ENCODE results near the gene YWHAB.
"Not testable (repeated sequence)": the region's sequence is repeated elsewhere in the genome, so short reads cannot be mapped to it uniquely, and the experiment has no call there.

The YWHAB gene

DNA sequence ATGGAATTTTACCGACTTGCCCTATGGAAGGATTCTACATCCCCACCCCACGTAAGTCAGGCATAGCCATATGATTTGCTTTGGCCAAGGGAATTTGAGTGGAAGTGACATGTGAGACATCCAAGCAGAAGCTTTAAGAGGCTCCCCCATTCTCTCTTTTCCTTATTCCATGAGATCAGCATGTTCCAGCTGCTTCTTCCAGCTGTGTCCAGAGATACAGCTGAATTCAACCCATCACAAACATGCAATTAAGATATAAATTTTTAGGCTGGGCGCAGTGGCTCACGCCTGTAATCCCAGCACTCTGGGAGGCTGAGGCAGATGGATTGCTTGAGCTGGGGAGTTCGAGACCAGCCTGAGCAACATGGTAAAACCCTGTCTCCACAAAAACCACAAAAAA lies 16.0 kb upstream of the YWHAB start:
- no peak for DNase-seq (ENCODE audit: low read depth)

DNA sequence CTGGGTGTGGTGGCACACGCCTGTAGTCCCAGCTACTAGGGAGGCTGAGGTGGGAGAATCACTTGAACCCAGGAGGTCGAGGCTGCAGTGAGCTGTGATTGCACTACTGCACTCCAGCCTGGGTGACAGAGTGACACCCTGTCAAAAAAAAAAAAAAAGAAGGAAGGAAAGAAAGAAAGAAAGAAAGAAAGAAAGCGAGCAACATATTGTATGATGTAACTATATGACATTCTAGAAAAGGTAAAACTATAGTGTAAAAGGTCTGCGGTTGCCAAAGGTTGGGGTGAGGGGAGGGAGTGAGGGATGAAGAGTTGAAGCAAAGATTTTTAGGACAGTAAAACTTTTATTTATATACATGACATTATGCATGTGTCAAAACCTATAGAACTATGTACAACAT lies 3.1 kb upstream of the YWHAB start:
- DNase-seq (ENCODE audit: low read depth), result not testable (repeated sequence)

DNA sequence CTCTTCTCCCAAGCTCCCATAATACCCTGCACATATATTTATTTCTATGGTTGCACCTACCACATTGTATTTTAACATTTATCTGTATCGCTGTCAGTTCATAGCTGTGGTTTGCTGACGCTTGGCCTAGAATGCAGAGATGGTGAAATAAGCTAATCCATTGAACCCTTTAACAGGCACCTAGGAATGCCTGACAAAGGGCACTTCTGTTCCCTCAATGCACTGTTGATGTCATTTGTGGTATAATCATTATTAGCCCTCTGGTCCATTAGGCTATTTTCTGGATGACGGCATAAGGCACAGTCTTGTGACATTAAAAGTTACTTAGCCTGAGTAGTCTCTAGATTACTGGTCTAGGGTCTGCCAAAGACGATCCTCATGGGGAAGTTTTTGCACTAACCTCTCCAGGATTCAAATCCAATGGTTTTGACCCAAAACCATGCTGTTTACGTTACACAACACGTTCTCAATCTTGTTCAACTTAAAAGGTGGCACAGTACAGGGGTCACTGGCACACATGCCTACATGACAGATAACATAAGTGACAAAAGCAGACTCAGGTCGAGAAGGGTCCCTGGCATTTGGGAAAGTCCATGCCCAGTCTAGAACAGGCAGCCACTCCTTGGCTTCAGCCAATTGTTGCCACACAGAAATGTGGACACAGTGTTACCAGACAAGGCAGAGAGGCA lies 2.1 kb upstream of the YWHAB start:
- no peak for DNase-seq (ENCODE audit: low read depth)

DNA sequence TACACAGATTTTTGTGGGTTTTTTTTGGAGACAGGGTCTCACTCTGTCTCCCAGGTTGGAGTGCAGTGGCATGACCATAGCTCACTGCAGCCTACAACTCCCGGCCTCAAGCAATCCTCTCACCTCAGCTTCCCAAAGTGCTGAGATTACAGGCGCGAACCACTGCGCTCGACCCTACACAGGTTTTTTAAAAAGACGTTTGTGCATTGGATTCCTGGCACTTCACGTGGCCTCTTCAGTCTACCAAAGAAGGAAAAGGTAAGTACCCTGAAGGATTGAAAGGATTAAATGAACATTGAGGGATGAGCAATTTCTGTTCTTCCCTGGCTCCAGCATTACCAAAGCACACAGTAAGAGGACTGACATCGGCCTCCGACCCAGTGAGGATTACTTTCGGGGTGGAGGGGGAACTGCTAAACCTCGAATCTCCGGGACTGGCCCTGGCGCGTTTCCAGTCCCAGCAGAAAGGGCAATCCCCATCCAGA lies 556 bp upstream of the YWHAB start:
- DNase-seq (ENCODE audit: low read depth), result no peak

DNA sequence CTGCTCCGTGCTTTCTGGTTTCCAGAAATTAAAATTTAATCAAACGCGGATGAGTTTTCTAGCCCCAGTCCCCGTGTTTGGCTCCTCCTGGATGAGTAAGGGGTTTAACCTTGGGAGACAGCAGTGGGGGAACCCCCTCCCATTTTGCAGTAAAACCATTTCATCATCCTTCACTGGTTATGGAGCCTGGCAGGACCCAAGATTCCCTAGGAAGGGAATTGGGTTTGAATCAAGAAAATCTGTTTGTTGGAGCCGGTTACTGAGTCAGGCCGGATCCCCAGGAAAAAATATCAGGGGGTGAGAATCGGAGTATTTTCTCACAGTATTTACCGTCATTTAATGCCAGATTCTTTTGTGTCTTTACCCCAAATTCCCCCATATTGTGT lies 754 bp downstream of the YWHAB start:
- no peak for DNase-seq (ENCODE audit: low read depth)

DNA sequence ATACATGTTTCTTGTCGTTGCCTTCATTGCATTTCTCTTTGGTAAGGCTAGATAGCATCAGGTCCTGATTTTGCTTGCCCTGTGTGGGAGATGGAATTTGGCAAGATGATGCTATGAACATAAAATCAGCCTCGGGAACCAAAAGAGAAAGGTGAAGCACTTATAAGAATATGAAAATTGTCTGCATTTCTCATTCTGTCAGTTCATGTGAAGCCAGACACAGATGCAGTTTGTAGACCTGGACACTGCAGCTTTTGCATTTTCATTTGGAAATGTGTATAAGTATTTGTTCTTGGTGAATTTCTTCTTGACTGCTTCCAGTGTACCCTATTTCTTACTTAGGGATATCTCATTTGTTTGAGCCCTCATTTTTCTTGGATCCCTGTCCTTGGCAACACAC lies 1.3 kb downstream of the YWHAB start:
- DNase-seq (ENCODE audit: low read depth), result no peak

DNA sequence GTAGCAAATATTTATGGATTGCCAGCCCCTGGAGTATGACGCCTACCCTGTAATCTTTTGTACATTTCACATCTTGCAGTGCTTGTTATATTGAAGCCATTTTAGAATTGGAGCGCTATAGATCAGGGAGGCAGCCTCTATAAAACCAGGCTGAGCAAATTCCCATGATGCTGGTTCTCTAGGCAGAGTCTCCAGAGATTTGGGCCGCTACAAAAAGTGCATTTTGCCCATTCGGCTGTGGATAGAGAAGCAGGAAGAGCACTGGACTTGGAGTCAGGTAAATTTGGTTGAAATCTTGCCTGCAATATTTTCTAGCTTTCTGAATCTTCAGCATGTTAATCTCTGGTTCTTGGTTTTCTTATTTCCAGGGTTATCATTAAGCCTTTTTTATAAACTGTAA lies 2.0 kb downstream of the YWHAB start:
- DNase-seq (ENCODE audit: low read depth), result no peak

DNA sequence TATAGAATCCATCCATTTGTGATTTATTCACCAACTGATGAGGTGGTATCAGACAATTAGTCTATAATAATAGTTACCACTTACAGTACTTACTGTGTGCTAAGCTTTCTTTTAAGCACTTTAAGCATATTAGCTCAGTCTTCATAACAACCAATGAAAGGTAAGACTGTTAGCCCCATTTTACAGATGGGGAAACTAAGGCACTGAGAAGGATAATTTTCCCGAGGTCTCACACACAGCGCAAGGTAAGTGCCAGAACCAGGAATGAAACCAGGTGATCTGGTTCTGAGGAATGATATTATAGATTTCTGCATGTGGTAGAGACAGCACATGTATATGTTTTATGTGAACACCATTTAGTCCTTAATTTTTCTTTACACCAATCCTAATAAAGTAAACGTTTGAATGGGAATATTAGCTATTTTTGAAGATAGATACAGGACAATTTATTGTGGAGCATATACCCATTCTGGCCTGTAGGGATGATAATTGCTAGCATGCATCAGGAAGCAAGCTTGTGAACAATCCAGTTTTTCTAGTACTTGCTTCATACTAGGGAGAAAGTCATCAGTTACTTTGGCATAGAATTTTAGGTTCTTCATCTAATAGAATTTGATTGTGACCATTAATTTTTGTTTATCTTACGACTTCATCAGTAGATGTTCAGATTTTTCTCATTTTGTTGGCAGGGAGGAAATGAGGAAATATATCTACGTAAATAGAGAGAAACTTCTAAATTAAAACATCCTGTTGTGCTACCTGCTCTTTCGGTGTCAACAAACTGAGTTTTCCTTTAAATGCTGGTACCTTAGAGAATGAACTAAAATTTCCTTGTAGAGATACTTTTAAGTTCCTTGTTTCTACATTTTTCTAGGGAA lies 3.0 kb downstream of the YWHAB start:
- DNase-seq (ENCODE audit: low read depth), result no peak

DNA sequence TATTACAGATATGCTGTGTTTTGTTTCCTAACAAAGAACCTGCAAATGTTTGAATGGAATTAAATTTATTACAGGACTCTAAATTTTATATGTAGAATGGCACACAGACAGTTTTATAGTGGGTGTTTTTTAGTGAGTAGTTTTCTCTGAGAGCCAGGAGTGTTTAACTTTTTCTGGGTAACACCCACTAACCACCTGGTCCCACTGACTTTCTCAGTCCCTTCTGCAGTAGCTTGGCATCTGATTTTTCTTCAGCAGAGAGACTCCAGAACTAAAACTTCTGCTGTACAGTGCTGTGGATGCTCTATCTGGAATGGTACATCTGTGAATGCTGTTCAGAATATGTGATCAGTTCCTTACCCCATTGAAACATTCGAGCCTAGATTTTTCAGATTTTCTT lies 6.3 kb downstream of the YWHAB start:
- DNase-seq (ENCODE audit: low read depth), result no peak

DNA sequence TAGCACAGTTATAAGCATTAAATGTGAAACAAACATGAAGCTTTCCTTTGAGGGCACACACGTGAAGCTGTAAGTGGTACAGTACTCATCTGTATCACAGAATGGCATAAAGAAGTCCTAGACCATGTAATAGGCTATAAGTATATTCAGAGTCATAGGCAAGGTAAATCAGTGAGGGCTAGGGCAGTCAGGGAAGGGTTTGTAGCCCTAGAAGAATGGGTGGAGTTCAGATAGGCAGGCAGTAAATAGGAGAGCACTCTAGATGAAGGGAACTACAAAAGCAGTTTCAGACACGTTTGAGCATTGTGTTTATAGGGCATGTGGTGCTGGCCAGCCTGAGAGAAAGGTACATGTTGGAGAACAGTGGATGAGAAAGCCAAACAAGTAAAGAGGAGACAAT lies 9.5 kb downstream of the YWHAB start:
- DNase-seq (ENCODE audit: low read depth), result no peak

DNA sequence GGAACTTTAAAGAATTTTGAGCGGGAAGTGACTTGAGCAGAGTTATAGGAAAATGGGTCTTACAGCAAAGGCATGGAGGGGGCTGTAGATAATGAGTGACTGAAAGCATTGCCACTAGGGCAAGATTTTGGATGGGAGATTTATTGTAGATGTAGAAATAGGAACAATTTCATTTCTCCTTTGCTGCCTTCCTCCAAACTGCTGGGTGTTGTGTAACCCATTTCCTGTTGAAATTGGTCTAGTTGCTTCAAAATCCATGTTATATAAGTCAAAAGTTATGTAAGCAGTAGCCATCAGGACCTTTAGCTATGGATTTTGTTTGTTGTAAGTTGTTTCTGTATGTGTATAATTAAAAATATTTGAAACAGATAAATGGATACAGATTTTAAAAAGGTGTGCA lies 11.1 kb downstream of the YWHAB start:
- no peak for DNase-seq (ENCODE audit: low read depth)

DNA sequence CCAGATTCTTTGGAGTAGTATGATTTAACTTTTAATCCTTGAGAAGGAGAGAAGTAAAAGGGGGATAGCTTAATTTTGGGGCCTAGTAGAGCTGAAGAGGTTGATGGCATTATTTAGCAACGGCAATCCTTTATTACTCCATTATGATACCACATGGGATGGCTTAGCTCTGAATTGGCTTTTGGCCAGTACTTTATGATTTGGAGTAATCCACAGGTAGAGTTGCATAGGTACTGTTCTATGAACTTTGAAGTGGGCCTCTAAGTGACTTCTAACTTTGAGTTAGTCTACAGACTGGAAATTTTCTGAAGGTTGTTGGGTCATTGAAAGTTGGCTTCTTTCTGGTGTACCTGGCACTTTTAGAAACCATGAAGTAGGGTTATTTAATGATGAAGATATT lies 11.6 kb downstream of the YWHAB start:
- no peak for DNase-seq (ENCODE audit: low read depth)

DNA sequence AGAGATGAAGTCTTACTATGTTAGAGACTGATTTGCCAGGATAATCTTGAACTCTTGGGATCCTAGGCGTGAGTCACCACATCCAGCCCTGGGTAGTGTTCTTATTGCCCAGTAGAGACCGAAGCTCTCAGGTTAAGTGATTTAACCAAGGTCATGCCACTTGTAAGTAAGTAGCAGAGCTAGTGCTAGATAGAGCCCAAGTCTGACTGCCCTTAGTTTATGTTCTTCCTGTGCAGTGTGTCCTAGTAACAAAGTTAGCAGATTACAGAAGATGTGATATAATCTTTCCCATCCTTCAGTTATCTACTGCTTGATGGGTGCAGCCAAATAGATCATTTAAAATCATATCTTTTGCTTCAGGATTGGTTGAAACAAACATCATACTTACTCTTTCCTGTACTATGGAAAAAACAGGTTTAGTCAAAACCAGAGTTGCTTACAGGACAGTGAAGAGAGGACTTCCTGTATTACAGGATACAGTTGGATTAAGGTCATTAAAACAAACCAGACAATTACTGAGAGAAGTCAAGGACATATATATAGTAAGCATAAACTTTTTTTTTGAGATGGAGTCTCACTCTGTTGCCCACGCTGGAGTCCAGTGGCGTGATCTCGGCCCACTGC lies 14.8 kb downstream of the YWHAB start:
- no peak for DNase-seq (ENCODE audit: low read depth)

DNA sequence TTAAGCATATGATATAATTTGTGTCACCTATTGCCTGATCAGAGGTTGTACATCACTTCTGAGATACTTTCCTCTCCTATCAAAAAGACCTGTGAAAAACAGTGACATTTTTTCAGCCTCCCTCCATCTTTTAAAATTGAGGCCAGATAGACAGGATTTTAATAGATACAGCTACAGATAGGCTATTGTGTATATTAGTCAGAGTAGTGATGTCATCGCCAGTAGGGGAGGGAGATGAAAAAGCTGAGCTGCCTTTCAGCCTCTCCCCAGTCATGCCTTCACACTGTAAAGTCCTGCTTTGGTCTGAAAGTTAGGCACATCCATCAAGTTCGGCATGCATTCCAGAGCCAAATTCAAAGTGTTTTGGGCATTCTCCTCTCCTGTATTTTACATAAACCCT lies 16.5 kb downstream of the YWHAB start:
- no peak for DNase-seq (ENCODE audit: low read depth)

DNA sequence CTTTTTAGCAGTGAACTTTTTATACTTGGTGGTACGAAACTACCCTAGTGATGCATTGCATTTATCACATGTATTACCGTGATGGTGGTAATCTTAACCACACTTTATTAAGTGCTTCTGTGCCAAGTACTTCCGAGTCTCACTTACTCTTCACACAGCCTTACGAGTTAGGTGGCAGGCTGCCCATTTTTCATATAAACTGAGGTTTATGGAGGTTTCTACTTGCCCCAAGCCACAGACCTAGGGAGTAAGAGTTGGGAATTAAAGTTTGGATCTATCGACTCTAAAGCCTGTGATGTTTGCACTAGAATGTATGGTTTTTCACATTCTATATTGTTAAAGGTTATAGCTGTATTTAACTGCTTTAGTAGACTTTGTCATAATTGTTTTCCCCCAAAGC lies 18.9 kb downstream of the YWHAB start:
- DNase-seq (ENCODE audit: low read depth), result no peak

DNA sequence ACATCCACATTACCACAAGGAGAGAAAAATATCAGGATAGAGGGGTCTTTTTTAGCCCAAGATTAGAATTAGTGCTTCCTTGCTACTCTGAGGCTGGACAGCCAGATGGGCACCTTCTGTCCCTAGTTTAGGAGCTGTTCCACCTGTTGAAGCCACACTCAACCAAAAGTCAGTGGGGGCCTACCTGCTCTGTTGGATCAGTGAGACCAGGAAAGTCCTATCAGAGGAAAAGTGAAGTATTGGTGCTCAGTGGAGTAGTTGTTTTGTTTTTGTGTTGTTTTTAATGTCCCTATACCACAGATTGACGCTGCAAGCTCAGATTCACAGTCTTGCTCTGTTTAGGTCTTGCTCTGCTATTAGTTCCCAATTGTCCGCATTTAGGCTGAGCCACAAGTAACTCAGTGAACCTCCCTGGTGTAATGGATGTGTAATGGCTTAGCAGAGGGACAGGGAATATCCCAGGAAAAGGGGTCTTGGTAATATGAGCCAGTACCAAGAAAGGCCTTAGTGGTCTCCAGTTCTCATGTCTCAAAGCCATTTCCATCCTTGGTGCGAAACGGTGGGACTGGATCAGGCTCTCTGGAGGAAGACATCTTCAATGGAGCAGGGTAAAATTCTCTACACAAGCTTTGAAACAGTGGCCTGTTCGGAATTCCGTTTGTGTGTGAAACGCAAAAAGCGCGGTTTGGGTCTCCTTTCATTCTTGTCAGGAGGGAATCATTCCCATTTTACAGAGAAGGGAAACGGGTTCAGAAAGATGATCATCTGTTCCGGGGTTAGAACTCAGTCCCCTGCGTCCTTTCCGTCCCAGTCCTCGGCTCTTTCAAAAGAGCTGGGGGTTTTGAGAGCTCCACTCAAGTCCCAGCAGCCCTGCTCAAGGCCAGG lies 23.7 kb downstream of the YWHAB start:
- DNase-seq (ENCODE audit: low read depth), result no peak

DNA sequence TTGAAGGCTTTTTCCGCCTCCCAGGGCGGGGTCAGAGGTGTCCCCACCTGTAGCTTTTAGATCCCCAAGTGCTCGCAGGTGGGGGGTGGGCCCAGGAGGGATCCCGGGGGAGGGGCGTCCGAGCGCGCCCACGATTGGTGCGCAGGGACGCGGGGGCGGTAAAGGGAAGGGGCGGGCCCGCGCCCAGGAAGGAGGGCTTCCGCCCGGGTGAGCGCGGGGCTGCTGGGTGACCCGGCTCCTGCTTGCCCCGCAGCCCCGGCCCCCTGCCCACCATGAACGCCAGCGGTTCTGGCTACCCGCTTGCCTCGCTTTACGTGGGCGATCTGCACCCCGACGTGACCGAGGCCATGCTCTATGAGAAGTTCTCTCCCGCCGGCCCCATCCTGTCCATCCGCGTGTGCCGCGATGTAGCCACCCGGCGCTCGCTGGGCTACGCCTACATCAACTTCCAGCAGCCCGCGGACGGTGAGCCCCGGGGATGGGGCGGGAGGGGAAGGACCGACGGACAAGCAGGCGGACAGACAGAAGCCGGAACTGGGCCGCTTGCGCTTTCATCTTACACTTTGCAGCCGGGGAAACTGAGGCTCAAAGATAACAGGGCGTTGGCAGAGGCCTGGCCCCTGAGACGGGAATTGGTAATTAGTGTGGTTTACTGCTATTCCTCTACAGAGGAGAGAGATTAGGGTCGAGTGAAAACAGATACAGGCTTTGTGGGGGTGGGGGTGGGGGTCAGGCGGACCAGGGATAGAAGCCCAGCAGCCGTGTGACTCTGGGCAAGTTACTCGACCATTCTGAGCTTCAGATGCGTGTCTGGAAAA lies 24.6 kb downstream of the YWHAB start, which contains the start of gene PABPC1L:
Gene PABPC1L, plus strand, starts transcription at position 189 of the 818 bp plus-strand sequence. Its CDS starts 84 bp downstream, at position 273.
- DNase-seq (ENCODE audit: low read depth), result peak; percentile 73

DNA sequence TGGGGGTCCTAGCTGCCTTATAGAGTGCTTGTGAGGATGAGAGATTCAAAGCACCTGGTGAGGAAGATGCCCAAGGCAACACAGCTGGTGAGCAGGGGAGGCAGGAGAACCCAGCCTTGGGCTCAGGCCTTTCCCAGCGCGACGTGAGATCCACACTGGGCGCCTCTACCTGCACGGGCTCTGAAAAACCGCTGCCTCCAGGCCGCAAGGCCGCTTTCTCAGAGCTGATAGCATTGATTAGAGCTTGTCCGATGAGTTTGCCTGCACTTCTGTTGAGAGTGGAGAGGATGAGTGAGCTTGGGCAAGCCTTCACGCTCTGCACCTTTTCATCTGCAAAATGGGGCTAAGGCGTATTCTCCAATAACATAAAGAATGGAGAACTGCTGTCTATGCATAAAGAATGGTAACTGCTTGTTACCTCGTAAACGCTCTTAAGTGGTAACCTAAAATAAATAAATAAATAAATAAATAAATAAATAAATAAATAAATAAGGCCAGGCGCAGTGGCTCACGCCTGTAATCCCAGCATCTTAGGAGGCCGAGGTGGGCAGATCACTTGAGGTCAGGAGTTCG lies 25.3 kb downstream of the YWHAB start:
- no peak for DNase-seq (ENCODE audit: low read depth)

DNA sequence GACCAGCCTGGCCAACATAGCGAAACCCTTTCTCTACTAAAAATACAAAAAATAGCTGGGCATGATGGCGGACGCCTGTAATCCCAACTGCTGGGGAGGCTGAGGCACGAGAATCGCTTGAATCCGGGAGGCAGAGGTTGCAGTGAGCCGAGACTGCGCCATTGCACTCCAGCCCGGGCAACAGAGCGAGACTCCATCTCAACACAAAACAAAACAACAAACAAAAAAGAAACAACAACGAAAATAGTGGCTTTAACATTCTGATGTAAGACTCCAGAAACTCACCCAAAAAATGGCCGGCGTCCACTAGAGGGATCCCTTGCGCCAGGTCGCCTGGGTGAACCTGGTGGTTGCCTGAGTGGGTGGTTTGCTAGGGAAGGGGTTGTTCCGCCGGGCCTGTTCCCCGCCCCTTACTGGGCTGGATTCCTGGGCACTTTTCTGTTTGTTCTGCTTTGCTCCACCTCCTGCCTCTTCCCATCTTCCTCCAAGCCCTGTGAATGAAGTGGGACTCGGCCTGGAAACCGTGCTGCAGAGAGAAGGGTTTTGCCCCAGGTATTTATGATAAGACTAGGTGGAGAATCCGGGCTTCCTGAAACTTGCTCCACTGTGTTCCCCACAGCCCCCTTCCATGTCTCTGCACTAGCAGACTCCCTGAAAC lies 25.9 kb downstream of the YWHAB start:
- DNase-seq (ENCODE audit: low read depth), result peak; percentile 28

DNA sequence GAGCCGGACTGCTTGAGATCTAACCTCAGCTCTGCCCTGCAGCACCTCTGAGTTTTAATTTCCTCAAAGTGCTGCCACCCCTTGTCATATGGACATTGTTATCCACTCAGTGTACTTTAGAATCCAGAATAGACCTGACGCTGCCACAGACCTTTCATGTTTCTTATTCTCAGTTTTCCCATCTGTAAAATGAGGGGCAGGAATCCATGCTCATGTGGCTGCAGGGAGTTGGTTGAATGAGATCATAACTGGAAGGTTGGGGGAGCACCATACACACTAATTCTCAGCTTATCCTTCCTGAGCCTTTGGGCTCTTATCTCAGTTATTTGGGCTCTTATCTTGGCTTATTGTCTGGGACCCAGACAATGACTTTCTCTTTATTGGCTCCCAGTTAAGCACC lies 26.7 kb downstream of the YWHAB start:
- no peak for DNase-seq (ENCODE audit: low read depth)

All from activated T-cell treated with anti-CD3 and anti-CD28 coated beads for 1 hour (primary cell).